Measurements from ENCODE around the gene ARG2.
"Not testable (repeated sequence)": the region's sequence is repeated elsewhere in the genome, so short reads cannot be mapped to it uniquely, and the experiment has no call there.

Gene ARG2

GRCh38 chr14:67595392-67595791 lies 24.3 kb upstream of the ARG2 start:
- Histone ChIP-seq H3K9ac (ENCODE audit: low read length) (no peak overlapping the region), H3K4me1 (ENCODE audit: low read length) (no peaks in the 10 kb centered on the region), H3K9me3 (replicated peaks; ENCODE audit: insufficient read depth, low read length) (no peaks in the 10 kb centered on the region), H3K9me2 (replicated peaks; ENCODE audit: insufficient read depth, low read length) (no peaks in the 10 kb centered on the region), H3K4me3 (ENCODE audit: low read length) (no peak overlapping the region), H2AFZ (ENCODE audit: low read length) (no peak overlapping the region), H3K27me3 (replicated peaks; ENCODE audit: insufficient read depth, low read length) (no peaks in the 10 kb centered on the region), H3K4me2 (ENCODE audit: low read depth, low read length) (no peak overlapping the region), H3F3A (ENCODE audit: insufficient read depth, low read length) (no peaks in the 10 kb centered on the region), H4K20me1 (ENCODE audit: insufficient read depth, low read length) (no peaks in the 10 kb centered on the region), H3K27ac (ENCODE audit: low read length) (no peak overlapping the region), H3K36me3 (replicated peaks; ENCODE audit: insufficient read depth, low read length) (no peaks in the 10 kb centered on the region), H3K79me2 (ENCODE audit: low read length) (no peaks in the 10 kb centered on the region)
- DNase-seq = no peak
- TF ChIP-seq EZH2phosphoT487 (IDR thresholded peaks at IDR 0.05; ENCODE audit: low read length) (no peak), EZH2 (optimal IDR thresholded peaks at IDR 0.05; ENCODE audit: low read depth, low read length) (no peak)
- TF ChIP-seq, protein P1, sequence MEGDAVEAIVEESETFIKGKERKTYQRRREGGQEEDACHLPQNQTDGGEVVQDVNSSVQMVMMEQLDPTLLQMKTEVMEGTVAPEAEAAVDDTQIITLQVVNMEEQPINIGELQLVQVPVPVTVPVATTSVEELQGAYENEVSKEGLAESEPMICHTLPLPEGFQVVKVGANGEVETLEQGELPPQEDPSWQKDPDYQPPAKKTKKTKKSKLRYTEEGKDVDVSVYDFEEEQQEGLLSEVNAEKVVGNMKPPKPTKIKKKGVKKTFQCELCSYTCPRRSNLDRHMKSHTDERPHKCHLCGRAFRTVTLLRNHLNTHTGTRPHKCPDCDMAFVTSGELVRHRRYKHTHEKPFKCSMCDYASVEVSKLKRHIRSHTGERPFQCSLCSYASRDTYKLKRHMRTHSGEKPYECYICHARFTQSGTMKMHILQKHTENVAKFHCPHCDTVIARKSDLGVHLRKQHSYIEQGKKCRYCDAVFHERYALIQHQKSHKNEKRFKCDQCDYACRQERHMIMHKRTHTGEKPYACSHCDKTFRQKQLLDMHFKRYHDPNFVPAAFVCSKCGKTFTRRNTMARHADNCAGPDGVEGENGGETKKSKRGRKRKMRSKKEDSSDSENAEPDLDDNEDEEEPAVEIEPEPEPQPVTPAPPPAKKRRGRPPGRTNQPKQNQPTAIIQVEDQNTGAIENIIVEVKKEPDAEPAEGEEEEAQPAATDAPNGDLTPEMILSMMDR (IDR thresholded peaks at IDR 0.05; ENCODE audit: low read length) = no peak

DNA sequence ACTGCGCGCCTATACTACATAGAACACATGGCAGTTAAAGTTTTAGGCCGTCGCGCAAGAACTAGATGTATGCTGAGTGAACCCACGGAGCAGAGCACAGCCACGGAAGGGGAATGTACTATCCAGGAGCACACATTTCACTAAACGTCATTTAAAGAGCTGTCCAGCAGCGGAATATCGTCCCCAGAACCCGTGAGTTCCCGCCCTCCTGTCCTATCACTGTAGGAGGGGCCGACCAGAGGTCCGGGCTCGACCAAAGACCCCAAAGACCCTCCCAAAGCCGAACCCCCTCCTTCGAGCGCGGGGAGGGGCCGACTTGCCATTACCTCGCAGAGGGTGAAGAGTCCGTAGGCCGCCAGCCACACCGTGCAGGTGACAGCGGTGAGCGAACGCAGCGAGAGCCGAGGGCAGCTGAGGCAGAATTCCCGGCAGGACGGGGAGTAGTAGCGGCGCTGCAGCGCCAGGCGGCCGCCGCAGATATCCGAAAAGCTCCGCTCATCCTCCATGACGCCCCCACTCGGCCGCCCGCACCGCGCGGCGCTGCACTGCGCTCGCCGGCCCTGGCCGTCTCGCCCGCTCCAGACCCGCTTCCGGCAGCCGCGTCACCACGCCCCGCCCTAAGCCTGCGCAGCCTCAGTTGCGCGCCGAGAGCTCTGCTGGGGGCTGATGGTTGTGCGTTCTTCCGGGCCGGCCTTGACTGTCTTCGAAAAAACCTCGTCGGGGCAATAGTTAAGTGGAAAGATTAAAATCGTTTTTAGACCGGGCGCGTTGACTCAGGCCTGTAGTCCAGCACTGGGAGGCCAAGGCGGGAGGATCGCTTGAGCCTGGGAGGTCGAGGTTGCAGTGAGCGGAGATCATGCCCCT lies 19.8 kb upstream of the ARG2 start, which contains the start of gene PIGH:
PIGH (minus strand) TSS at position 571 of the 864 bp plus-strand sequence; CDS start at position 506, 65 bp downstream.
- no peaks in the 10 kb centered on the region for H3K27me3 ChIP-seq (replicated peaks; ENCODE audit: insufficient read depth, low read length)
- peak within 1 kb of the TSS; percentile 59; the same call in 1 of the 2 replicates for H3K9ac ChIP-seq (ENCODE audit: low read length)
- TF ChIP-seq, protein P1 (IDR thresholded peaks at IDR 0.05; ENCODE audit: low read length) = peak; percentile 45
- no peak for TF ChIP-seq EZH2 (optimal IDR thresholded peaks at IDR 0.05; ENCODE audit: low read depth, low read length)

DNA sequence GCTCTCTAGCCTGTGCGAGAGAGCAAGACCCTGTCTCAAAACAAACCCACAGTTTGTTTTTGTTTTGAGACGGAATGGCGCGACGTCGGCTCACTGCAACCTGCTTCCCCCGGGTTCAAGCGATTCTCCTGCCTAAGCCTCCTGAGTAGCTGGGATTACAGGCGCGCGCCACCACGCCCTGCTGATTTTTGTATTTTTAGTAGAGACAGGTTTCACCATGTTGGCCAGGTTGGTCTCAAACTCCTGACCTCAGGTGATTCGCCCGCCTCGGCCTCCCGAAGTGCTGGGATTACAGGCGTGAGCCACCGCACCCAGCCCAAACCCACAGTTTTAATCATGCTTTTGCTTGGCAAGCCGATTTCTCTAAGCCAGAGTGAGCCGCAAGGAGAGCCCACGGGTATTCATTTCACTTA lies 19.2 kb upstream of the ARG2 start:
- not testable (repeated sequence) for H3K9me2 ChIP-seq (replicated peaks; ENCODE audit: insufficient read depth, low read length); H3K36me3 ChIP-seq (replicated peaks; ENCODE audit: insufficient read depth, low read length); DNase-seq; H3F3A ChIP-seq (ENCODE audit: insufficient read depth, low read length); H3K27ac ChIP-seq (ENCODE audit: low read length); H3K79me2 ChIP-seq (ENCODE audit: low read length); H4K20me1 ChIP-seq (ENCODE audit: insufficient read depth, low read length); H3K9me3 ChIP-seq (replicated peaks; ENCODE audit: insufficient read depth, low read length); H3K9ac ChIP-seq (ENCODE audit: low read length); H3K27me3 ChIP-seq (replicated peaks; ENCODE audit: insufficient read depth, low read length); H3K4me1 ChIP-seq (ENCODE audit: low read length)
- 0 out of 2 replicates have a peak overlapping the region, but pooled peaks have one; percentile 82 for H3K4me3 ChIP-seq (ENCODE audit: low read length)
- peak overlapping the region; percentile 55; the same call in 1 of the 2 replicates for H3K4me2 ChIP-seq (ENCODE audit: low read depth, low read length)
- peak overlapping the region; percentile 80 for H2AFZ ChIP-seq (ENCODE audit: low read length)

More for the DNA sequence above, 19.8 kb upstream of the ARG2 start, which contains the start of gene PIGH:
- Histone ChIP-seq H3K4me2 (ENCODE audit: low read depth, low read length) (peak within 1 kb of the TSS; percentile 55), H3K79me2 (ENCODE audit: low read length) (no peaks in the 10 kb centered on the region), H2AFZ (ENCODE audit: low read length) (peak within 1 kb of the TSS; percentile 82), H3K4me3 (ENCODE audit: low read length) (peak within 1 kb of the TSS; percentile 82), H3K36me3 (replicated peaks; ENCODE audit: insufficient read depth, low read length) (no peaks in the 10 kb centered on the region), H4K20me1 (ENCODE audit: insufficient read depth, low read length) (no peaks in the 10 kb centered on the region), H3K9me3 (replicated peaks; ENCODE audit: insufficient read depth, low read length) (no peaks in the 10 kb centered on the region), H3F3A (ENCODE audit: insufficient read depth, low read length) (no peaks in the 10 kb centered on the region), H3K27ac (ENCODE audit: low read length) (peak within 1 kb of the TSS; percentile 34; the same call in 1 of the 2 replicates), H3K9me2 (replicated peaks; ENCODE audit: insufficient read depth, low read length) (no peaks in the 10 kb centered on the region), H3K4me1 (ENCODE audit: low read length) (no peaks in the 10 kb centered on the region)
- peak; percentile 83 for DNase-seq

- H3K9me3 ChIP-seq (replicated peaks; ENCODE audit: insufficient read depth, low read length) = no peaks in the 10 kb centered on the region
- H3K4me3 ChIP-seq (ENCODE audit: low read length) = no peak overlapping the region
- H3K27me3 ChIP-seq (replicated peaks; ENCODE audit: insufficient read depth, low read length) = no peaks in the 10 kb centered on the region
- H3K36me3 ChIP-seq (replicated peaks; ENCODE audit: insufficient read depth, low read length) = no peaks in the 10 kb centered on the region
- H3K9me2 ChIP-seq (replicated peaks; ENCODE audit: insufficient read depth, low read length) = no peaks in the 10 kb centered on the region
- no peak for TF ChIP-seq EZH2phosphoT487 (IDR thresholded peaks at IDR 0.05; ENCODE audit: low read length)
- TF ChIP-seq, protein P1 (IDR thresholded peaks at IDR 0.05; ENCODE audit: low read length) = no peak
- TF ChIP-seq EZH2 (optimal IDR thresholded peaks at IDR 0.05; ENCODE audit: low read depth, low read length) = no peak
- no peak for DNase-seq
- H3K4me1 ChIP-seq (ENCODE audit: low read length) = no peaks in the 10 kb centered on the region
- H2AFZ ChIP-seq (ENCODE audit: low read length) = no peak overlapping the region
- no peaks in the 10 kb centered on the region for H3K79me2 ChIP-seq (ENCODE audit: low read length)
- H3F3A ChIP-seq (ENCODE audit: insufficient read depth, low read length) = no peaks in the 10 kb centered on the region
- no peak overlapping the region for H3K9ac ChIP-seq (ENCODE audit: low read length)
- no peak overlapping the region for H3K27ac ChIP-seq (ENCODE audit: low read length)
- H3K4me2 ChIP-seq (ENCODE audit: low read depth, low read length) = no peak overlapping the region
- H4K20me1 ChIP-seq (ENCODE audit: insufficient read depth, low read length) = no peaks in the 10 kb centered on the region
Measured at GRCh38 chr14:67602076-67602475, 17.6 kb upstream of the ARG2 start.
